IMR-90 (cell line): ENCODE results near the gene CYP4V2. TPM values are rescaled to one million over a fixed set of nuclear protein-coding genes. Genes with fewer than 3 reads are reported as not detected.

ENCODE experiments used
- ATAC-seq: fragments of 200-7000 bp; cut with Tn5 transposase; 2 replicates; pipeline ENCODE4 v1.9.1; 2020; ENCODE audit warnings: low read depth, mild to moderate bottlenecking, moderate library complexity
- BruUV-seq: library from RNA; stranded (reverse); fragments of 400-500 nt; replicated peaks from 2 replicates; lab custom pipeline; 2021; lab: Mats Ljungman, UMichigan
- CTCF ChIA-PET: fragments of 300-600 bp; formaldehyde crosslinking; extraction: SDS; loops from one replicate; lab custom pipeline; 2021; ENCODE audit warnings: antibody characterized with exemption; lab: Yijun Ruan, JAX
- POLR2A ChIA-PET: fragments of 300-600 bp; sonication (Branson Sonifier 250); formaldehyde crosslinking; loops from one replicate; lab custom pipeline; 2022; ENCODE audit warnings: antibody characterized with exemption; ENCODE audit not compliant: unreplicated experiment; lab: Charles Lee
- DNase-seq: peaks from one replicate; pipeline ENCODE4 v3.0.0; 2013
- H2AFZ ChIP-seq: replicated peaks from 2 replicates; pipeline ENCODE3; 2013; ENCODE audit warnings: low read length, mild to moderate bottlenecking; ENCODE audit not compliant: poor library complexity
- H2AK5ac ChIP-seq: 2 replicates; pipeline ENCODE4 v1.6.1; 2013; ENCODE audit warnings: low read depth, low read length, inconsistent platforms
- H2AK9ac ChIP-seq: replicated peaks from 2 replicates; pipeline ENCODE3; 2013; ENCODE audit warnings: mild to moderate bottlenecking, low read depth, low read length, moderate library complexity; ENCODE audit not compliant: poor library complexity
- H2BK120ac ChIP-seq: 2 replicates; pipeline ENCODE4 v1.6.1; 2013; ENCODE audit warnings: low read depth, low read length, inconsistent platforms
- H2BK15ac ChIP-seq: 3 replicates; pipeline ENCODE4 v1.6.1; 2013; ENCODE audit warnings: low read depth, low read length, inconsistent platforms
- H2BK20ac ChIP-seq: 2 replicates; pipeline ENCODE4 v1.6.1; 2013; ENCODE audit warnings: low read depth, mild to moderate bottlenecking, inconsistent platforms, low read length, moderate library complexity
- H2BK5ac ChIP-seq: 2 replicates; pipeline ENCODE4 v1.6.1; 2013; ENCODE audit warnings: mild to moderate bottlenecking, low read depth, low read length, inconsistent platforms; ENCODE audit not compliant: poor library complexity, severe bottlenecking
- H3K14ac ChIP-seq: replicated peaks from 2 replicates; pipeline ENCODE4 v1.6.1; 2013; ENCODE audit warnings: low read depth, low read length, inconsistent platforms
- H3K18ac ChIP-seq: 2 replicates; pipeline ENCODE4 v1.6.1; 2013; ENCODE audit warnings: low read depth, low read length, control low read depth
- H3K23ac ChIP-seq: 2 replicates; pipeline ENCODE4 v1.6.1; 2013; ENCODE audit warnings: low read depth, low read length, inconsistent platforms
- H3K27ac ChIP-seq: 2 replicates; pipeline ENCODE4 v1.5.1; 2013; ENCODE audit warnings: mild to moderate bottlenecking, control low read depth, low read length; ENCODE audit not compliant: insufficient read depth
- H3K27me3 ChIP-seq: 2 replicates; pipeline ENCODE4 v1.6.1; 2013; ENCODE audit warnings: low read length; ENCODE audit not compliant: control insufficient read depth, insufficient read depth
- H3K36me3 ChIP-seq: 2 replicates; pipeline ENCODE4 v1.6.1; 2013; ENCODE audit warnings: low read length, mixed read lengths; ENCODE audit not compliant: control insufficient read depth, insufficient read depth
- H3K4ac ChIP-seq: 2 replicates; pipeline ENCODE4 v1.6.1; 2013; ENCODE audit warnings: low read depth, low read length, inconsistent platforms
- H3K4me1 ChIP-seq: 2 replicates; pipeline ENCODE4 v1.6.1; 2013; ENCODE audit warnings: low read length, mixed read lengths; ENCODE audit not compliant: control insufficient read depth, insufficient read depth
- H3K4me2 ChIP-seq: 2 replicates; pipeline ENCODE4 v1.6.1; 2013; ENCODE audit warnings: low read depth, mild to moderate bottlenecking, control low read depth, low read length, moderate library complexity
- H3K4me3 ChIP-seq: 2 replicates; pipeline ENCODE4 v1.5.1; 2013; ENCODE audit warnings: low read depth, mild to moderate bottlenecking, control low read depth, low read length, moderate library complexity; ENCODE audit not compliant: insufficient read depth
- H3K56ac ChIP-seq: 2 replicates; pipeline ENCODE4 v1.6.1; 2013; ENCODE audit warnings: low read length, inconsistent platforms; ENCODE audit not compliant: insufficient read depth; ENCODE audit errors: extremely low read depth
- H3K79me1 ChIP-seq, 2 experiments: 2 replicates each; pipeline ENCODE4 v1.6.1; 2013; ENCODE audit warnings: low read length in 2 of 2, inconsistent platforms in 1 of 2, low read depth in 1 of 2
- H3K9ac ChIP-seq: 2 replicates; pipeline ENCODE4 v1.6.1; 2013; ENCODE audit warnings: low read depth, low read length, control low read depth
- H3K9me1 ChIP-seq: 2 replicates; pipeline ENCODE4 v1.6.1; 2013; ENCODE audit warnings: low read length, inconsistent platforms; ENCODE audit not compliant: insufficient read depth
- H3K9me3 ChIP-seq: 2 replicates; pipeline ENCODE4 v1.6.1; 2013; ENCODE audit warnings: low read length; ENCODE audit not compliant: control insufficient read depth, insufficient read depth
- H4K20me1 ChIP-seq: 2 replicates; pipeline ENCODE4 v1.6.1; 2013; ENCODE audit warnings: low read length, inconsistent platforms; ENCODE audit not compliant: insufficient read depth
- H4K5ac ChIP-seq: 2 replicates; pipeline ENCODE4 v1.6.1; 2013; ENCODE audit warnings: mild to moderate bottlenecking, low read depth, low read length, control low read depth
- H4K8ac ChIP-seq, 2 experiments: 2 replicates each; pipeline ENCODE4 v1.6.1; 2013; ENCODE audit warnings: low read depth in 2 of 2, low read length in 2 of 2, control low read depth in 1 of 2, inconsistent platforms in 1 of 2
- H4K91ac ChIP-seq: 2 replicates; pipeline ENCODE4 v1.6.1; 2013; ENCODE audit warnings: low read depth, low read length, inconsistent platforms; ENCODE audit not compliant: insufficient read depth
- CEBPB ChIP-seq: IDR thresholded peaks from 2 replicates; pipeline ENCODE4 v1.6.1; 2012; ENCODE audit warnings: low read depth, low read length, improper control_type of control experiment
- MXI1 ChIP-seq: IDR thresholded peaks from 2 replicates; pipeline ENCODE4 v1.6.1; 2012; ENCODE audit warnings: low read depth, mild to moderate bottlenecking, low read length, moderate library complexity, borderline replicate concordance
- POLR2A ChIP-seq: IDR thresholded peaks from 2 replicates; pipeline ENCODE4 v1.6.1; 2012; ENCODE audit warnings: mild to moderate bottlenecking, low read depth, low read length
- RCOR1 ChIP-seq: IDR thresholded peaks from 2 replicates; pipeline ENCODE4 v1.6.1; 2012; ENCODE audit warnings: mild to moderate bottlenecking, low read length, improper control_type of control experiment; ENCODE audit not compliant: insufficient replicate concordance
- RFX5 ChIP-seq: IDR thresholded peaks from 2 replicates; pipeline ENCODE4 v1.8.0; 2012; ENCODE audit warnings: low read depth, mild to moderate bottlenecking, low read length, moderate library complexity
- SMC3 ChIP-seq: fragments of 150-350 bp; IDR thresholded peaks from 2 replicates; pipeline ENCODE4 v1.6.1; 2016; ENCODE audit warnings: low read depth, mild to moderate bottlenecking, antibody characterized with exemption, low read length, moderate library complexity
- WGBS, 2 experiments: methylation state at CpG; one replicate each; pipeline versions ENCODE4 v1.1.5 to v1.1.7; 2013; ENCODE audit warnings: missing lambda C conversion rate in 2 of 2; ENCODE audit not compliant: insufficient read length in 1 of 2; ENCODE audit errors: extremely low coverage in 2 of 2; 5-methylcytosine and 5-hydroxymethylcytosine counted together
- dilution Hi-C: fragments of 300-500 bp; cut with HindIII; formaldehyde crosslinking; loops from one replicate; pipeline ENCODE4 v1.14.3; 2018; ENCODE audit warnings: low sequenced_read_pairs; ENCODE audit not compliant: unreplicated experiment
- in situ Hi-C: fragments of 300-500 bp; cut with MboI; formaldehyde crosslinking; loops from 3 replicates; pipeline ENCODE4 v1.14.3; 2019; ENCODE audit warnings: low sequenced_read_pairs, inconsistent platforms, mixed read lengths
- intact Hi-C: fragments of 100-400 bp; cut with micrococcal nuclease; formaldehyde crosslinking; loops from 2 replicates; pipeline ENCODE4 v1.10.0; 2022
- polyA plus RNA-seq, 3 experiments: library from polyadenylated mRNA; depleted of rRNA; stranded (reverse); fragments of >200 nt; gene quantifications; 2 replicates each; pipeline ENCODE4 v1.2.3, GENCODE V29; 2012; ENCODE audit warnings: low replicate concordance in 1 of 3
- total RNA-seq: library from RNA; depleted of rRNA; stranded (reverse); fragments of >200 nt; gene quantifications from 2 replicates; pipeline ENCODE4 v1.2.3, GENCODE V29; 2012
- TF ChIP-seq, protein P1 (sequence below): fragments of 150-350 bp; IDR thresholded peaks from 2 replicates; pipeline ENCODE4 v1.6.1; 2016; ENCODE audit warnings: low read depth, mild to moderate bottlenecking, low read length, moderate library complexity, borderline replicate concordance

The CYP4V2 gene
- total and polyA plus RNA-seq, 2 of the 4 experiments (the other 2 are of a cell fraction): 3.9 to 4.1 TPM

DNA sequence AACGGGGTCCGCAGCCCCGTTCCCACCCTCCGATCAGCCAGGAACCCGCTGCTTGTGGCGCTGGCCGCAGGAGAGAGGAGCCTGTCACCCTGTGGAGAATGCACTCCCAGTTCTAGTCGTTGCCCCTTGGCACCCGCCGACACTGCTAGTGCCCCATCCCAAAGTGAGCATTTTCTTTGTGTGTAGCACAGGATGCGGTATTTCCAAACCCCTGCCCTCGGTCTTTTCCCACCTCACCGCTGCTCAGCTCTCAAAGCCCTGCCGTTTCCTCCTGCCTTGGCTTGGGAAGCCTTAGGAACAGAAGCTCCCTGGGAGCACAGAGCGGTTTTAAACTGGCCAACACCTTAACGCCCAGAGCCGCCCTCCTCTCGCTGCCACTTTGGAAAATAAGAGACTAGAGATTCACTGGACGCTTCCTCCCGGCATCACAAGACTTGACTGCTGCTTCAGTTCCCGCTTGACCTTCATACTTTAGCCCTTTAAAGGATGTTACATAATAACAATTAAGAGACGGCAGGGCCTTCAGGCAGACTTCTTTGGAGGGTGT lies 772 bp downstream of the CYP4V2 start:
- no peaks in the 10 kb centered on the region; the same call in 1 of the 2 replicates for H3K27me3 ChIP-seq
- H2AK9ac ChIP-seq: peak overlapping the region; percentile 66
- ATAC-seq (peak; percentile 25; the same call in 1 of the 2 replicates), DNase-seq (peak; percentile 48)
- H3K4me2 ChIP-seq: peak overlapping the region; percentile 39
- intact Hi-C loops: loop anchor here (1.0 to 10.0 kb wide), 3 partner anchors 11 to 283 kb away; partner anchors contain the start of gene TLR3
- no peak overlapping the region; the same call in 1 of the 2 replicates for H3K18ac ChIP-seq
- H3K9me1 ChIP-seq: peaks cover 6% of the 10 kb centered on the region; the same call in 1 of the 2 replicates
- peak overlapping the region; percentile 14; the same call in 1 of the 2 replicates for H3K56ac ChIP-seq
- H3K79me1 ChIP-seq: peaks cover 0 to 5% of the 10 kb centered on the region in 2 experiments; a peak in 2 of 4 replicates
- POLR2A ChIA-PET: no interaction called here
- H3K4ac ChIP-seq: peak overlapping the region; percentile 4
- H4K91ac ChIP-seq: no peak overlapping the region; the same call in 1 of the 2 replicates
- peak overlapping the region; percentile 13 to 66; a peak in 3 of 4 replicates for H4K8ac ChIP-seq
- TF ChIP-seq CEBPB (no peak), RFX5 (no peak), POLR2A (no peak), MXI1 (no peak), RCOR1 (no peak), SMC3 (no peak)
- TF ChIP-seq, protein P1, sequence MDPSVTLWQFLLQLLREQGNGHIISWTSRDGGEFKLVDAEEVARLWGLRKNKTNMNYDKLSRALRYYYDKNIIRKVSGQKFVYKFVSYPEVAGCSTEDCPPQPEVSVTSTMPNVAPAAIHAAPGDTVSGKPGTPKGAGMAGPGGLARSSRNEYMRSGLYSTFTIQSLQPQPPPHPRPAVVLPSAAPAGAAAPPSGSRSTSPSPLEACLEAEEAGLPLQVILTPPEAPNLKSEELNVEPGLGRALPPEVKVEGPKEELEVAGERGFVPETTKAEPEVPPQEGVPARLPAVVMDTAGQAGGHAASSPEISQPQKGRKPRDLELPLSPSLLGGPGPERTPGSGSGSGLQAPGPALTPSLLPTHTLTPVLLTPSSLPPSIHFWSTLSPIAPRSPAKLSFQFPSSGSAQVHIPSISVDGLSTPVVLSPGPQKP: no peak
- no peaks in the 10 kb centered on the region for H4K20me1 ChIP-seq
- peaks cover 2% of the 10 kb centered on the region; the same call in 1 of the 2 replicates for H3K36me3 ChIP-seq
- peak overlapping the region; percentile 80 for H3K27ac ChIP-seq
- no peak overlapping the region for H2BK120ac ChIP-seq
- H2AK5ac ChIP-seq: no peak overlapping the region
- peak overlapping the region; percentile 1; the same call in 1 of the 2 replicates for H4K5ac ChIP-seq
- peak overlapping the region; percentile 7; the same call in 1 of the 2 replicates for H3K23ac ChIP-seq
- dilution Hi-C loops: no loop called here
- 0% methylated on average over 5 of the region's 22 CpGs; no CpG with 5 or more reads in 1 of the 2 experiments for WGBS, 2 experiments
- H3K14ac ChIP-seq: peak overlapping the region; percentile 4; the same call in 1 of the 2 replicates
- peak overlapping the region; percentile 64 for H2BK5ac ChIP-seq
- no peaks in the 10 kb centered on the region for H3K9me3 ChIP-seq
- H2AFZ ChIP-seq: peak overlapping the region; percentile 95
- H3K9ac ChIP-seq: peak overlapping the region; percentile 79
- no peak overlapping the region for H2BK15ac ChIP-seq
- no TSS peak for BruUV-seq
- H2BK20ac ChIP-seq: no peak overlapping the region
- in situ Hi-C loops: no loop called here
- H3K4me3 ChIP-seq: peak overlapping the region; percentile 75
- no peaks in the 10 kb centered on the region; the same call in 1 of the 2 replicates for H3K4me1 ChIP-seq
- CTCF ChIA-PET: interaction anchor here (1.1 kb wide), 1 partner anchor 9 kb away, joined by 5 read pairs; no protein-coding TSS in a partner anchor
